Ishikawa (cell line): ENCODE measurements around the gene SETBP1.

Experiments
- CEBPB ChIP-seq: IDR thresholded peaks from 2 replicates; pipeline ENCODE4 v1.6.1; 2012
- CREB1 ChIP-seq: IDR thresholded peaks from 2 replicates; pipeline ENCODE4 v1.6.1; 2012; ENCODE audit warnings: low read depth
- EGR1 ChIP-seq: IDR thresholded peaks from 2 replicates; pipeline ENCODE4 v1.6.1; 2012
- EP300 ChIP-seq: IDR thresholded peaks from 2 replicates; pipeline ENCODE4 v1.6.1; 2012; ENCODE audit warnings: borderline replicate concordance
- FOXM1 ChIP-seq: IDR thresholded peaks from 2 replicates; pipeline ENCODE4 v1.6.1; 2012; ENCODE audit warnings: low read depth, borderline replicate concordance
- NFIC ChIP-seq: IDR thresholded peaks from 2 replicates; pipeline ENCODE4 v1.6.1; 2012
- RAD21 ChIP-seq: IDR thresholded peaks from 2 replicates; pipeline ENCODE4 v1.6.1; 2012; ENCODE audit warnings: low read depth
- TAF1 ChIP-seq: IDR thresholded peaks from 2 replicates; pipeline ENCODE4 v1.6.1; 2012; ENCODE audit warnings: low read depth, mild to moderate bottlenecking
- USF1 ChIP-seq: IDR thresholded peaks from 2 replicates; pipeline ENCODE4 v1.6.1; 2012
- YY1 ChIP-seq: IDR thresholded peaks from 2 replicates; pipeline ENCODE4 v1.6.1; 2012; ENCODE audit warnings: low read depth
- ZBTB7A ChIP-seq: IDR thresholded peaks from 2 replicates; pipeline ENCODE4 v1.6.1; 2012; ENCODE audit warnings: low read depth
- TF ChIP-seq, protein P1 (sequence below): IDR thresholded peaks from 2 replicates; pipeline ENCODE4 v1.6.1; 2012; ENCODE audit warnings: low read depth, mild to moderate bottlenecking
- TF ChIP-seq, protein P2 (sequence below): IDR thresholded peaks from 2 replicates; pipeline ENCODE4 v1.6.1; 2012

DNA sequence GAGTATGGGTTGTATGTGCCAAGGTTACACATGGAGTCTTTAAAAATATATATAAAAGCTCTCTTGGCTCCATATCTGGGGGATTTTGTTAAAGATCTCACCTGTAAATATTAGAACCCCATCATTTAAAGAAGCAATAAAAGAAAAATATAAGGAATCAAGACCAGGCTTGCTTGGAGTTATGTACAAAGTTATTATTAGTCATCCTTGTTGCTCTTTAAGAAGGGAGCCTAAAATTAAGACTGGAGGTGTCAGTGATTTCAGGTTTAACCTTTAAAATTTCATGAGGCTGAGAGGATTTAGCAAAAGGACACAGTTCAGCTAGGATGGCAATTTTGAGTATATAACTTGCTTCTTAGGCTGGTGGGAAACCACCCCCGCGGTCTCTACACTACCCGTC lies 181.4 kb downstream of the SETBP1 start:
- TF ChIP-seq NFIC (no peak), CREB1 (no peak), EP300 (no peak), USF1 (no peak), TAF1 (no peak), CEBPB (no peak), ZBTB7A (no peak), RAD21 (no peak), YY1 (no peak), EGR1 (no peak), FOXM1 (no peak)
- TF ChIP-seq, protein P1, sequence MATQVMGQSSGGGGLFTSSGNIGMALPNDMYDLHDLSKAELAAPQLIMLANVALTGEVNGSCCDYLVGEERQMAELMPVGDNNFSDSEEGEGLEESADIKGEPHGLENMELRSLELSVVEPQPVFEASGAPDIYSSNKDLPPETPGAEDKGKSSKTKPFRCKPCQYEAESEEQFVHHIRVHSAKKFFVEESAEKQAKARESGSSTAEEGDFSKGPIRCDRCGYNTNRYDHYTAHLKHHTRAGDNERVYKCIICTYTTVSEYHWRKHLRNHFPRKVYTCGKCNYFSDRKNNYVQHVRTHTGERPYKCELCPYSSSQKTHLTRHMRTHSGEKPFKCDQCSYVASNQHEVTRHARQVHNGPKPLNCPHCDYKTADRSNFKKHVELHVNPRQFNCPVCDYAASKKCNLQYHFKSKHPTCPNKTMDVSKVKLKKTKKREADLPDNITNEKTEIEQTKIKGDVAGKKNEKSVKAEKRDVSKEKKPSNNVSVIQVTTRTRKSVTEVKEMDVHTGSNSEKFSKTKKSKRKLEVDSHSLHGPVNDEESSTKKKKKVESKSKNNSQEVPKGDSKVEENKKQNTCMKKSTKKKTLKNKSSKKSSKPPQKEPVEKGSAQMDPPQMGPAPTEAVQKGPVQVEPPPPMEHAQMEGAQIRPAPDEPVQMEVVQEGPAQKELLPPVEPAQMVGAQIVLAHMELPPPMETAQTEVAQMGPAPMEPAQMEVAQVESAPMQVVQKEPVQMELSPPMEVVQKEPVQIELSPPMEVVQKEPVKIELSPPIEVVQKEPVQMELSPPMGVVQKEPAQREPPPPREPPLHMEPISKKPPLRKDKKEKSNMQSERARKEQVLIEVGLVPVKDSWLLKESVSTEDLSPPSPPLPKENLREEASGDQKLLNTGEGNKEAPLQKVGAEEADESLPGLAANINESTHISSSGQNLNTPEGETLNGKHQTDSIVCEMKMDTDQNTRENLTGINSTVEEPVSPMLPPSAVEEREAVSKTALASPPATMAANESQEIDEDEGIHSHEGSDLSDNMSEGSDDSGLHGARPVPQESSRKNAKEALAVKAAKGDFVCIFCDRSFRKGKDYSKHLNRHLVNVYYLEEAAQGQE: no peak
- TF ChIP-seq, protein P2, sequence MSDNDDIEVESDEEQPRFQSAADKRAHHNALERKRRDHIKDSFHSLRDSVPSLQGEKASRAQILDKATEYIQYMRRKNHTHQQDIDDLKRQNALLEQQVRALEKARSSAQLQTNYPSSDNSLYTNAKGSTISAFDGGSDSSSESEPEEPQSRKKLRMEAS: no peak
